Keratinocyte (primary cell): Measurements from ENCODE around the gene SLC15A3.

ENCODE experiments used
- EZH2 ChIP-seq: IDR thresholded peaks from one replicate; pipeline ENCODE4 v1.6.1; 2012; ENCODE audit warnings: inconsistent platforms, mild to moderate bottlenecking, low read length, moderate library complexity
- TF ChIP-seq, protein P1 (sequence below), 3 experiments: IDR thresholded peaks in 1 of 3; conservative IDR thresholded peaks in 1 of 3; optimal IDR thresholded peaks in 1 of 3; 2 replicates in 2 of 3; 3 replicates in 1 of 3; pipeline versions ENCODE3 to v1.5.1; 2011; ENCODE audit warnings: low read length in 3 of 3, mild to moderate bottlenecking in 3 of 3, moderate library complexity in 2 of 3, control low read depth in 1 of 3, inconsistent platforms in 1 of 3; ENCODE audit not compliant: insufficient read depth in 2 of 3; ENCODE audit errors: extremely low read depth in 1 of 3

DNA sequence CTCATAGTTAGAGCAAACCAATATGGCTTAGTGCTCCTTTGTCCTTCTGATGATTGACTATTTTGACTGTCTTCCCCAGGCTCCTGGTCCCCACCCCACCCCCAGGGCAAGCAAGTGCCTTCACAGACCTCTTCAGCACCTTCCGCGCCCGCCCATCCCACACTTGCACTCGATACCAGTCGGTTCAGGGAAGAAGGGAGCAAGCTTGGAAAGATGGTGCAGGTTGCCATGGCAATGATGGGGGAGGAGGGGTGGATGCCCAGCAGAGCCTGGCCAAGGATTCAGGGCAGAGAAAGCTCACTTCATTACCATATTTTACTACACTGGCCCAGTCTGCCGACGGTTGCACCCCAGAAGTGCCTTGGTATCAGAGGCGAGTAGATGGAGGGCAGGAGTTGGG, 25.5 kb downstream of the SLC15A3 start:
- TF ChIP-seq EZH2, result no peak
- TF ChIP-seq, protein P1, sequence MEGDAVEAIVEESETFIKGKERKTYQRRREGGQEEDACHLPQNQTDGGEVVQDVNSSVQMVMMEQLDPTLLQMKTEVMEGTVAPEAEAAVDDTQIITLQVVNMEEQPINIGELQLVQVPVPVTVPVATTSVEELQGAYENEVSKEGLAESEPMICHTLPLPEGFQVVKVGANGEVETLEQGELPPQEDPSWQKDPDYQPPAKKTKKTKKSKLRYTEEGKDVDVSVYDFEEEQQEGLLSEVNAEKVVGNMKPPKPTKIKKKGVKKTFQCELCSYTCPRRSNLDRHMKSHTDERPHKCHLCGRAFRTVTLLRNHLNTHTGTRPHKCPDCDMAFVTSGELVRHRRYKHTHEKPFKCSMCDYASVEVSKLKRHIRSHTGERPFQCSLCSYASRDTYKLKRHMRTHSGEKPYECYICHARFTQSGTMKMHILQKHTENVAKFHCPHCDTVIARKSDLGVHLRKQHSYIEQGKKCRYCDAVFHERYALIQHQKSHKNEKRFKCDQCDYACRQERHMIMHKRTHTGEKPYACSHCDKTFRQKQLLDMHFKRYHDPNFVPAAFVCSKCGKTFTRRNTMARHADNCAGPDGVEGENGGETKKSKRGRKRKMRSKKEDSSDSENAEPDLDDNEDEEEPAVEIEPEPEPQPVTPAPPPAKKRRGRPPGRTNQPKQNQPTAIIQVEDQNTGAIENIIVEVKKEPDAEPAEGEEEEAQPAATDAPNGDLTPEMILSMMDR (optimal IDR thresholded peaks at IDR 0.05 in 1 of 3, IDR thresholded peaks at IDR 0.05 in 1 of 3, conservative IDR thresholded peaks at IDR 0.05 in 1 of 3; ENCODE audit: extremely low read depth in 1 of 3, insufficient read depth in 2 of 3, low read length in 3 of 3), result no peak
